ENCODE results near the gene TBL1XR1.

GRCh38 chr3:177195242-177195991 lies 1.9 kb downstream of the TBL1XR1 start:
- TF ChIP-seq CTCF (IDR thresholded peaks at IDR 0.05): no peak
- no peak for TF ChIP-seq EZH2 (IDR thresholded peaks at IDR 0.05)

All from neural progenitor cell (in vitro differentiated cells).